Lower leg skin (tissue), 3 donors: ENCODE measurements around the gene CHD2.

Experiments
- POLR2A ChIP-seq, 2 donors: fragments of 450-650 bp; IDR thresholded peaks; one replicate each; pipeline ENCODE4 v1.6.1; 2016 to 2017; ENCODE audit warnings: antibody characterized with exemption in 2 of 2, mild to moderate bottlenecking in 1 of 2, moderate library complexity in 1 of 2
- TF ChIP-seq, protein P1 (sequence below), 3 donors: fragments of 450-650 bp; IDR thresholded peaks; one replicate each; pipeline ENCODE4 v1.5.1; 2016; ENCODE audit warnings: antibody characterized with exemption in 3 of 3, mild to moderate bottlenecking in 3 of 3, moderate library complexity in 2 of 3

DNA sequence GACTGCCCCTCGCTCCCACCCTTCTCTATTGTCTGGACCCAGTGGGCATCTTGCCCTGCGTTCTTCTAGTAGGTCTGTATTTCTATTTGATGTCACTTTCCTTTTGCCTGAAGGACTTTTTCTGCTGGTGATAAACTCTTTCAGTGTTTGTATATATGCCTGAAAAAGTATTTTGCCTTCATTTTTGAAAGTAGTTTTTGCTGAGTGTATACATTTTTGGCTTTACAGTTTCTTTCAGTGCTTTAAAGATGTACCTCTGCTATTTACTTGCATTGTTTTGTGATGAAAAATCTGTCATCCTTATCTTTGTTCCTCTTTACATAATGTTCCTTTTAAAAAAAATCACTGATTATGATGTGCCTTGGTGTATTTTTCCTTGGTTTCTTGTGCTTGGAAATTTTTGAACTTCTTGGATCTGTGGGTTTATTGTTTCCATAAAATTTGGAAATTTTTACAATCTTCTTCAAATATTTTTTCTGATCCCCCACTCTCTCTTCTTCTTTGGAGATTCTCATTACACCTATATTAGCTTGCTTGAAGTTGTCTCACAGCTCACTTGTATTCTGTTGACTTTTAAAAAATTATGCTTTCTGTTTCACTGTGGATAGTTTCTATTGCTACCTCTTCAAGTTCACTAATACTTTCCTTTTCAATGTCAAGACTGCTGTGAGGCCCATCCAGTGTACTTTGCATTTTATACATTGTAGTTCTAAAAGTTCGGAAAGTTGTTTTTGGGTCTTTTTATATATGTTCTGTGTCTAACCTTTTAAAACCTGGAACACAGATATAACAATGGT is 121.0 kb downstream of the CHD2 start:
- TF ChIP-seq, protein P1, sequence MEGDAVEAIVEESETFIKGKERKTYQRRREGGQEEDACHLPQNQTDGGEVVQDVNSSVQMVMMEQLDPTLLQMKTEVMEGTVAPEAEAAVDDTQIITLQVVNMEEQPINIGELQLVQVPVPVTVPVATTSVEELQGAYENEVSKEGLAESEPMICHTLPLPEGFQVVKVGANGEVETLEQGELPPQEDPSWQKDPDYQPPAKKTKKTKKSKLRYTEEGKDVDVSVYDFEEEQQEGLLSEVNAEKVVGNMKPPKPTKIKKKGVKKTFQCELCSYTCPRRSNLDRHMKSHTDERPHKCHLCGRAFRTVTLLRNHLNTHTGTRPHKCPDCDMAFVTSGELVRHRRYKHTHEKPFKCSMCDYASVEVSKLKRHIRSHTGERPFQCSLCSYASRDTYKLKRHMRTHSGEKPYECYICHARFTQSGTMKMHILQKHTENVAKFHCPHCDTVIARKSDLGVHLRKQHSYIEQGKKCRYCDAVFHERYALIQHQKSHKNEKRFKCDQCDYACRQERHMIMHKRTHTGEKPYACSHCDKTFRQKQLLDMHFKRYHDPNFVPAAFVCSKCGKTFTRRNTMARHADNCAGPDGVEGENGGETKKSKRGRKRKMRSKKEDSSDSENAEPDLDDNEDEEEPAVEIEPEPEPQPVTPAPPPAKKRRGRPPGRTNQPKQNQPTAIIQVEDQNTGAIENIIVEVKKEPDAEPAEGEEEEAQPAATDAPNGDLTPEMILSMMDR (IDR thresholded peaks at IDR 0.05): no peak
- TF ChIP-seq POLR2A (IDR thresholded peaks at IDR 0.05): no peak
